ENCODE results near the gene TMEM231. TPM values are rescaled to one million over a fixed set of nuclear protein-coding genes. Genes with fewer than 3 reads are reported as not detected.

TMEM231 gene
- total RNA-seq, 2 experiments from 2014 or later, result 2.5 TPM

- Histone ChIP-seq H3K36me3 (ENCODE audit: insufficient read depth, low read length) (no peaks in the 10 kb centered on the region), H3K27ac (ENCODE audit: low read depth in 1 of 2, low read length in 2 of 2) (no peak overlapping the region), H3K9me3 (ENCODE audit: control insufficient read depth in 1 of 2, insufficient read depth in 1 of 2, low read length in 2 of 2) (no peaks in the 10 kb centered on the region), H3K27me3 (ENCODE audit: control insufficient read depth in 1 of 2, insufficient read depth in 2 of 2, low read length in 2 of 2) (no peaks in the 10 kb centered on the region), H3K4me3 (ENCODE audit: low read length) (no peak overlapping the region), H3K4me1 (ENCODE audit: insufficient read depth, low read length) (peaks cover 12% of the 10 kb centered on the region)
- ChIA-PET POLR2A (no interaction called here), CTCF (no interaction called here)
- Mint-ChIP-seq H3K36me3 (ENCODE audit: low read depth) (no peaks in the 10 kb centered on the region), H3K27me3 (no peaks in the 10 kb centered on the region), H3K9me3 (no peaks in the 10 kb centered on the region), H3K4me3 (no peak overlapping the region), H3K4me1 (ENCODE audit: low read depth) (peaks cover 14% of the 10 kb centered on the region), H3K27ac (no peak overlapping the region)
- DNase-seq (no peak), ATAC-seq (ENCODE audit: poor library complexity) (no peak)
- intact Hi-C loops (cut with DNase I, micrococcal nuclease), result loop anchor here in 1 of 2 experiments (10.0 kb wide), 1 partner anchor 79 kb away; the partner anchor contains the start of gene CFDP1
- TF ChIP-seq CTCF (IDR thresholded peaks at IDR 0.05), result no peak
These were observed 41.8 kb downstream of the TMEM231 start for GRCh38 chr16:75514296-75514695.

GRCh38 chr16:75506574-75506973 is 49.5 kb downstream of the TMEM231 start:
- intact Hi-C loops (cut with DNase I, micrococcal nuclease), result no loop called here
- TF ChIP-seq CTCF (IDR thresholded peaks at IDR 0.05), result no peak
- POLR2A ChIA-PET, result no interaction called here

GRCh38 chr16:75506107-75506506 is 49.9 kb downstream of the TMEM231 start:
- intact Hi-C loops (cut with DNase I, micrococcal nuclease), result no loop called here
- Histone ChIP-seq H3K9me3 (ENCODE audit: control insufficient read depth in 1 of 2, insufficient read depth in 1 of 2, low read length in 2 of 2) (no peaks in the 10 kb centered on the region), H3K27me3 (ENCODE audit: control insufficient read depth in 1 of 2, insufficient read depth in 2 of 2, low read length in 2 of 2) (peaks cover 0 to 6% of the 10 kb centered on the region in 2 experiments), H3K27ac (ENCODE audit: low read depth in 1 of 2, low read length in 2 of 2) (no peak overlapping the region), H3K36me3 (ENCODE audit: insufficient read depth, low read length) (no peaks in the 10 kb centered on the region), H3K4me1 (ENCODE audit: insufficient read depth, low read length) (no peaks in the 10 kb centered on the region), H3K4me3 (ENCODE audit: low read length) (no peak overlapping the region)
- Mint-ChIP-seq H3K4me1 (ENCODE audit: low read depth) (no peaks in the 10 kb centered on the region), H3K9me3 (no peaks in the 10 kb centered on the region), H3K36me3 (ENCODE audit: low read depth) (no peaks in the 10 kb centered on the region), H3K4me3 (no peak overlapping the region), H3K27ac (no peak overlapping the region), H3K27me3 (peaks cover 6% of the 10 kb centered on the region)
- TF ChIP-seq CTCF (IDR thresholded peaks at IDR 0.05), result no peak
- POLR2A ChIA-PET, result no interaction called here
- DNase-seq (no peak), ATAC-seq (ENCODE audit: poor library complexity) (no peak)
- CTCF ChIA-PET, result no interaction called here

More at GRCh38 chr16:75506574-75506973, 49.5 kb downstream of the TMEM231 start:
- CTCF ChIA-PET, result no interaction called here
- Mint-ChIP-seq H3K27ac (no peak overlapping the region), H3K9me3 (no peaks in the 10 kb centered on the region), H3K4me1 (ENCODE audit: low read depth) (no peaks in the 10 kb centered on the region), H3K4me3 (no peak overlapping the region), H3K27me3 (peaks cover 6% of the 10 kb centered on the region), H3K36me3 (ENCODE audit: low read depth) (no peaks in the 10 kb centered on the region)
- ATAC-seq (ENCODE audit: poor library complexity), result no peak
- Histone ChIP-seq H3K27ac (ENCODE audit: low read depth in 1 of 2, low read length in 2 of 2) (no peak overlapping the region), H3K4me3 (ENCODE audit: low read length) (no peak overlapping the region), H3K36me3 (ENCODE audit: insufficient read depth, low read length) (no peaks in the 10 kb centered on the region), H3K4me1 (ENCODE audit: insufficient read depth, low read length) (no peaks in the 10 kb centered on the region), H3K9me3 (ENCODE audit: control insufficient read depth in 1 of 2, insufficient read depth in 1 of 2, low read length in 2 of 2) (no peaks in the 10 kb centered on the region), H3K27me3 (ENCODE audit: control insufficient read depth in 1 of 2, insufficient read depth in 2 of 2, low read length in 2 of 2) (peaks cover 0 to 6% of the 10 kb centered on the region in 2 experiments)
- DNase-seq, result peak in 2 of 14 experiments; percentile 56 to 67

Measured in CD4-positive, alpha-beta T cell (primary cell).